Posterior vena cava (tissue), 2 donors: Measurements from ENCODE around the gene PHF11. TPM values are rescaled to one million over a fixed set of nuclear protein-coding genes. Genes with fewer than 3 reads are reported as not detected.

Experiments used
- total RNA-seq, 2 donors: library from RNA; stranded (reverse); fragmentation: NEBNext Ultra II Directional; extraction: Animal tissue kit (Norgen Biotek cat#: 25700); gene quantifications; one replicate each; pipeline ENCODE4 v1.2.1, GENCODE V29; 2021
- donor health status: DM: yes; HTN: yes; CAD: no.
- donor health status: DM: yes; HTN: yes; CAD: no.

PHF11 gene
- total RNA-seq, 2 donors from 2014 or later = 49.8 to 54.1 TPM

Other genes with a start within 250 kb of the PHF11 start
- gene CDADC1, start 248.0 kb upstream of the PHF11 start, total RNA-seq = 10 to 100 TPM; 10.5 to 10.9 TPM
- gene CAB39L, start 51.9 kb upstream of the PHF11 start, total RNA-seq = 10 to 100 TPM; 24.9 to 39.3 TPM
- 10 to 100 TPM; 11.0 to 11.7 TPM for gene SETDB2, start 51.7 kb upstream of the PHF11 start, total RNA-seq
- 10 to 100 TPM; 12.9 to 13.0 TPM for gene RCBTB1, start 89.6 kb downstream of the PHF11 start, total RNA-seq
- gene ARL11, start 132.6 kb downstream of the PHF11 start, total RNA-seq = 1 to 10 TPM in 1 of 2 donors, under 1 TPM in 1; 0.71 to 1.9 TPM
- gene EBPL, start 195.5 kb downstream of the PHF11 start, total RNA-seq = 10 to 100 TPM; 20.1 to 23.8 TPM